Smooth muscle cell (in vitro differentiated cells): Measurements from ENCODE around the gene SPAG16. TPM values are rescaled to one million over a fixed set of nuclear protein-coding genes. Genes with fewer than 3 reads are reported as not detected.

ENCODE experiments used
- DNase-seq: peaks from one replicate; lab custom pipeline; 2025; ENCODE audit not compliant: unreplicated experiment; lab: John Stamatoyannopoulos, UW
- H2AFZ ChIP-seq: fragments of 200-600 bp; sonication (generic); 2 replicates; pipeline ENCODE4 v1.6.0; 2016; ENCODE audit warnings: antibody characterized with exemption, low read depth, mild to moderate bottlenecking
- H3F3A ChIP-seq: fragments of 200-600 bp; sonication (generic); 2 replicates; pipeline ENCODE4 v1.6.0; 2017; ENCODE audit warnings: antibody characterized with exemption, low read depth
- H3K27ac ChIP-seq: fragments of 200-600 bp; sonication (generic); 2 replicates; pipeline ENCODE4 v1.5.1; 2016; ENCODE audit warnings: low read depth, mild to moderate bottlenecking
- H3K27me3 ChIP-seq: fragments of 200-600 bp; sonication (generic); 2 replicates; pipeline ENCODE4 v1.6.1; 2016; ENCODE audit warnings: low read depth, mild to moderate bottlenecking
- H3K36me3 ChIP-seq: fragments of 200-600 bp; sonication (generic); 2 replicates; pipeline ENCODE4 v1.5.1; 2016; ENCODE audit warnings: low read depth
- H3K4me1 ChIP-seq: fragments of 200-600 bp; sonication (generic); 2 replicates; pipeline ENCODE4 v1.5.1; 2016; ENCODE audit warnings: low read depth
- H3K4me2 ChIP-seq: fragments of 200-600 bp; sonication (generic); 2 replicates; pipeline ENCODE4 v1.6.0; 2016; ENCODE audit warnings: mild to moderate bottlenecking
- H3K4me3 ChIP-seq: fragments of 200-600 bp; sonication (generic); 2 replicates; pipeline ENCODE4 v1.5.1; 2016; ENCODE audit warnings: mild to moderate bottlenecking
- H3K79me2 ChIP-seq: fragments of 200-600 bp; sonication (generic); 2 replicates; pipeline ENCODE4 v1.6.0; 2016; ENCODE audit warnings: low read depth, mild to moderate bottlenecking
- H3K9ac ChIP-seq: fragments of 200-600 bp; sonication (generic); 2 replicates; pipeline ENCODE4 v1.6.0; 2016; ENCODE audit warnings: low read depth
- H3K9me3 ChIP-seq: fragments of 200-600 bp; sonication (generic); replicated peaks from 2 replicates; pipeline ENCODE4 v1.5.1; 2016; ENCODE audit warnings: low read depth
- H4K20me1 ChIP-seq: fragments of 200-600 bp; sonication (generic); 2 replicates; pipeline ENCODE4 v1.6.0; 2016; ENCODE audit warnings: low read depth
- WGBS: methylation state at CpG from one replicate; pipeline ENCODE4 v1.1.7; 2016; ENCODE audit warnings: low lambda C conversion rate; 5-methylcytosine and 5-hydroxymethylcytosine counted together
- polyA plus RNA-seq: library from polyadenylated mRNA; unstranded; fragments of >200 nt; fragmentation: Nextera tagmentation; extraction: Ambion mirVana; gene quantifications from 2 replicates; pipeline ENCODE4 v1.2.1, GENCODE V29; 2016
- total RNA-seq: library from RNA; depleted of rRNA; stranded (reverse); fragments of >200 nt; gene quantifications from 2 replicates; pipeline ENCODE4 v1.2.3, GENCODE V29; 2014
- TF ChIP-seq, protein P1 (sequence below): fragments of 200-600 bp; sonication (generic); IDR thresholded peaks from 2 replicates; pipeline ENCODE4 v1.5.1; 2017; ENCODE audit warnings: borderline replicate concordance, mild to moderate bottlenecking, antibody characterized with exemption; ENCODE audit not compliant: insufficient read depth, poor library complexity, severe bottlenecking

The SPAG16 gene
- total and polyA plus RNA-seq, 2 experiments from 2014 or later: 32.1 to 40.6 TPM

DNA sequence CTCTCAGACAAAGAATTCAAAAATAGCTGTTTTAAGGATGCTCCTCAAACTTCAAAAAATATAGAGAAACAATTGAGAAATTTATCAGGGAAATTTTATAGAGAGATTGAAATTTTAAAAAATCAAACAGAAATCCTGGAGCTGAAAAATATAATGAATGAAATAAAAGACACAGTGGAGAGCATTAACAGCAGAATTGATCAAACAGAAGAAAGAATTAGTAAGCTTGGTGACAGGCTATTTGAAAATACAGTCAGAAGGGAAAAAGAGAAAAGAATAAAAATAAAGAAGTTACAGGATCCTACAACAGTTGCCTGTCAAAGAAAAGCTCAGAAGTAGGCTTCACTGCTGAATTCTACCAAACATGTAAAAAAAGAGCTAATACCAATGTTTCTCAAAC, 832.8 kb downstream of the SPAG16 start:
- Histone ChIP-seq H3K4me1 (no peaks in the 10 kb centered on the region), H3K9ac (no peak overlapping the region), H4K20me1 (no peaks in the 10 kb centered on the region), H2AFZ (no peak overlapping the region), H3K9me3 (peaks cover 6% of the 10 kb centered on the region), H3K4me2 (no peak overlapping the region), H3K4me3 (no peak overlapping the region), H3K36me3 (no peaks in the 10 kb centered on the region), H3K27ac (no peak overlapping the region), H3K27me3 (no peaks in the 10 kb centered on the region), H3K79me2 (no peaks in the 10 kb centered on the region), H3F3A (no peaks in the 10 kb centered on the region)
- no peak for DNase-seq
- TF ChIP-seq, protein P1, sequence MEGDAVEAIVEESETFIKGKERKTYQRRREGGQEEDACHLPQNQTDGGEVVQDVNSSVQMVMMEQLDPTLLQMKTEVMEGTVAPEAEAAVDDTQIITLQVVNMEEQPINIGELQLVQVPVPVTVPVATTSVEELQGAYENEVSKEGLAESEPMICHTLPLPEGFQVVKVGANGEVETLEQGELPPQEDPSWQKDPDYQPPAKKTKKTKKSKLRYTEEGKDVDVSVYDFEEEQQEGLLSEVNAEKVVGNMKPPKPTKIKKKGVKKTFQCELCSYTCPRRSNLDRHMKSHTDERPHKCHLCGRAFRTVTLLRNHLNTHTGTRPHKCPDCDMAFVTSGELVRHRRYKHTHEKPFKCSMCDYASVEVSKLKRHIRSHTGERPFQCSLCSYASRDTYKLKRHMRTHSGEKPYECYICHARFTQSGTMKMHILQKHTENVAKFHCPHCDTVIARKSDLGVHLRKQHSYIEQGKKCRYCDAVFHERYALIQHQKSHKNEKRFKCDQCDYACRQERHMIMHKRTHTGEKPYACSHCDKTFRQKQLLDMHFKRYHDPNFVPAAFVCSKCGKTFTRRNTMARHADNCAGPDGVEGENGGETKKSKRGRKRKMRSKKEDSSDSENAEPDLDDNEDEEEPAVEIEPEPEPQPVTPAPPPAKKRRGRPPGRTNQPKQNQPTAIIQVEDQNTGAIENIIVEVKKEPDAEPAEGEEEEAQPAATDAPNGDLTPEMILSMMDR: no peak

DNA sequence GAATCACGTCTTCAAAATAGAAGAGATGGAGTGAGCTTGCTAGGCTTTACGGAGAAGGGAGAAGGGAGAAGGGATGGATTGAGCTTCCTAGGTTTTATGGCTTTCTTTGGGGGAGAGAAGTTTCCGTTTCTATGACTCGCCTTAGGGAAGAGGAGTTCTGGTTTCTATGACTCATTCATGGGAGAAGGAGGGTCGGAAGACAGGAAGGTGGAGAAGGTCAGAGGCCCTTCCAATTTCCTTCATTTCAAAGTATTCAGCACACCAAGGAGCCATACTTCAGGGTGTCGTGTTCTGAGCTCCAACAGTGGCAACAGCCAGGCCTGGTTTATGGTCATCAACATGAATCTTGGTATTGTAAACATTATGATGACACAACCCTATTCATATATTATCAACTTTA, 841.9 kb downstream of the SPAG16 start:
- Histone ChIP-seq H3F3A (no peaks in the 10 kb centered on the region), H3K27ac (no peak overlapping the region), H3K27me3 (no peaks in the 10 kb centered on the region), H3K4me3 (no peak overlapping the region), H4K20me1 (no peaks in the 10 kb centered on the region), H2AFZ (no peak overlapping the region), H3K9me3 (no peaks in the 10 kb centered on the region), H3K9ac (no peak overlapping the region), H3K36me3 (no peaks in the 10 kb centered on the region), H3K79me2 (no peaks in the 10 kb centered on the region), H3K4me1 (peaks cover 8% of the 10 kb centered on the region), H3K4me2 (no peak overlapping the region)
- TF ChIP-seq, protein P1: no peak
- WGBS: 29% methylated on average over 6 of the region's 6 CpGs
- DNase-seq: no peak

DNA sequence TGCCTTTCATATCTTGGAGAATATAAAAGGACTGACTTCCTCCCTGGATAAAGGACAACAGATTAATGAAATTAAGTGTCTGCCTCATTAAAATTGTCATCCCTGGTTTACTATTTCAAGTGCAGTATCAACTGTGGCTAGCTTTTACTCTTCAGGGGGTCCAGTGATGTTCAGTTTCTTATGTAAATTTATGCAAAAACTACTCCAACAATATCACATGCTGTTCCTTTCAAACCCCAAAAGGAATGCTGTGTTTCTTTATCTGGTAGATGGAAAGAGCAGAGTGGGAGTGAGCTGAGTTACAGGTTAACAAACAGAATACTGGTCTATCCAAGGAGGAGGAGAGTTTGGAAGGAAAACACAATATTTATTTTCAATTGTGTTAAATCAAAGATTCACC, 842.9 kb downstream of the SPAG16 start:
- Histone ChIP-seq H3F3A (no peaks in the 10 kb centered on the region), H3K36me3 (no peaks in the 10 kb centered on the region), H2AFZ (no peak overlapping the region), H3K9me3 (no peaks in the 10 kb centered on the region), H3K9ac (no peak overlapping the region), H3K27me3 (no peaks in the 10 kb centered on the region), H3K4me1 (peaks cover 8% of the 10 kb centered on the region), H3K27ac (no peak overlapping the region), H4K20me1 (no peaks in the 10 kb centered on the region), H3K4me2 (no peak overlapping the region), H3K4me3 (no peak overlapping the region), H3K79me2 (no peaks in the 10 kb centered on the region)
- TF ChIP-seq, protein P1: no peak
- DNase-seq: no peak

DNA sequence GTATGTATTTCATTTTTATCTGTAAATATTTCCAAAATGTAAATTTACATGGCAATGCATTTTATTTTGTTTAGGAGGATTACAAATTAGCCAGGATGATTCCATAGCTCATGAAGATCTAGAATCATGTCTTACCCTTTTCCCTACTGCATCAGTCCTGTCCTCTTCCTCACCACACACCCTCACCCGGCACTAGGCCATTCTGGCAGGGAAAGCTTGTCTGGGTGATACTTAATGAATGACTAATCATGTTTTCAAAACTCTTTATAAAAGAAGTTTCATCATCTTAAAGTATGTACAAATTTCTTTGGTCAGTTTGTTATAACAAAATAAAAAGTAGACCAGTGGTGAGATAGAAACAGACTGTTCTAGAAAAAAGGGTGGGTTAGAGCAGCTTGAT, 843.3 kb downstream of the SPAG16 start:
- Histone ChIP-seq H3K4me3 (no peak overlapping the region), H3K4me1 (peaks cover 8% of the 10 kb centered on the region), H3K27ac (no peak overlapping the region), H3K9me3 (no peaks in the 10 kb centered on the region), H3F3A (no peaks in the 10 kb centered on the region), H3K36me3 (no peaks in the 10 kb centered on the region), H3K27me3 (no peaks in the 10 kb centered on the region), H4K20me1 (no peaks in the 10 kb centered on the region), H3K4me2 (no peak overlapping the region), H2AFZ (no peak overlapping the region), H3K79me2 (no peaks in the 10 kb centered on the region), H3K9ac (no peak overlapping the region)
- TF ChIP-seq, protein P1: no peak
- 50% methylated on average over 1 of the region's 1 CpG for WGBS
- DNase-seq: no peak
